ENCODE results near the gene FFAR1.

The FFAR1 gene

GRCh38 chr19:35389192-35389861 is 41.6 kb downstream of the FFAR1 start:
- ATAC-seq, result no peak
- no peak for TF ChIP-seq TCF4 (CRISPR knock-in tag; IDR thresholded peaks at IDR 0.05; ENCODE audit: borderline replicate concordance)
- TF ChIP-seq ZNF565 (CRISPR knock-in tag; conservative IDR thresholded peaks at IDR 0.05; ENCODE audit: low read depth), result no peak
- TF ChIP-seq CSRNP3 (CRISPR knock-in tag; IDR thresholded peaks at IDR 0.05), result no peak
- no peak for TF ChIP-seq TOX (CRISPR knock-in tag; IDR thresholded peaks at IDR 0.05; ENCODE audit: borderline replicate concordance)
- TF ChIP-seq, protein P1, sequence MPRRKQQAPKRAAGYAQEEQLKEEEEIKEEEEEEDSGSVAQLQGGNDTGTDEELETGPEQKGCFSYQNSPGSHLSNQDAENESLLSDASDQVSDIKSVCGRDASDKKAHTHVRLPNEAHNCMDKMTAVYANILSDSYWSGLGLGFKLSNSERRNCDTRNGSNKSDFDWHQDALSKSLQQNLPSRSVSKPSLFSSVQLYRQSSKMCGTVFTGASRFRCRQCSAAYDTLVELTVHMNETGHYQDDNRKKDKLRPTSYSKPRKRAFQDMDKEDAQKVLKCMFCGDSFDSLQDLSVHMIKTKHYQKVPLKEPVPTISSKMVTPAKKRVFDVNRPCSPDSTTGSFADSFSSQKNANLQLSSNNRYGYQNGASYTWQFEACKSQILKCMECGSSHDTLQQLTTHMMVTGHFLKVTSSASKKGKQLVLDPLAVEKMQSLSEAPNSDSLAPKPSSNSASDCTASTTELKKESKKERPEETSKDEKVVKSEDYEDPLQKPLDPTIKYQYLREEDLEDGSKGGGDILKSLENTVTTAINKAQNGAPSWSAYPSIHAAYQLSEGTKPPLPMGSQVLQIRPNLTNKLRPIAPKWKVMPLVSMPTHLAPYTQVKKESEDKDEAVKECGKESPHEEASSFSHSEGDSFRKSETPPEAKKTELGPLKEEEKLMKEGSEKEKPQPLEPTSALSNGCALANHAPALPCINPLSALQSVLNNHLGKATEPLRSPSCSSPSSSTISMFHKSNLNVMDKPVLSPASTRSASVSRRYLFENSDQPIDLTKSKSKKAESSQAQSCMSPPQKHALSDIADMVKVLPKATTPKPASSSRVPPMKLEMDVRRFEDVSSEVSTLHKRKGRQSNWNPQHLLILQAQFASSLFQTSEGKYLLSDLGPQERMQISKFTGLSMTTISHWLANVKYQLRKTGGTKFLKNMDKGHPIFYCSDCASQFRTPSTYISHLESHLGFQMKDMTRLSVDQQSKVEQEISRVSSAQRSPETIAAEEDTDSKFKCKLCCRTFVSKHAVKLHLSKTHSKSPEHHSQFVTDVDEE (CRISPR knock-in tag; IDR thresholded peaks at IDR 0.05), result no peak
- no peak for TF ChIP-seq OSR1 (CRISPR knock-in tag; IDR thresholded peaks at IDR 0.05)
- no peak for TF ChIP-seq ZC3H10 (CRISPR knock-in tag; IDR thresholded peaks at IDR 0.05)
- no peak for TF ChIP-seq ZFP30 (CRISPR knock-in tag; IDR thresholded peaks at IDR 0.05)

DNA sequence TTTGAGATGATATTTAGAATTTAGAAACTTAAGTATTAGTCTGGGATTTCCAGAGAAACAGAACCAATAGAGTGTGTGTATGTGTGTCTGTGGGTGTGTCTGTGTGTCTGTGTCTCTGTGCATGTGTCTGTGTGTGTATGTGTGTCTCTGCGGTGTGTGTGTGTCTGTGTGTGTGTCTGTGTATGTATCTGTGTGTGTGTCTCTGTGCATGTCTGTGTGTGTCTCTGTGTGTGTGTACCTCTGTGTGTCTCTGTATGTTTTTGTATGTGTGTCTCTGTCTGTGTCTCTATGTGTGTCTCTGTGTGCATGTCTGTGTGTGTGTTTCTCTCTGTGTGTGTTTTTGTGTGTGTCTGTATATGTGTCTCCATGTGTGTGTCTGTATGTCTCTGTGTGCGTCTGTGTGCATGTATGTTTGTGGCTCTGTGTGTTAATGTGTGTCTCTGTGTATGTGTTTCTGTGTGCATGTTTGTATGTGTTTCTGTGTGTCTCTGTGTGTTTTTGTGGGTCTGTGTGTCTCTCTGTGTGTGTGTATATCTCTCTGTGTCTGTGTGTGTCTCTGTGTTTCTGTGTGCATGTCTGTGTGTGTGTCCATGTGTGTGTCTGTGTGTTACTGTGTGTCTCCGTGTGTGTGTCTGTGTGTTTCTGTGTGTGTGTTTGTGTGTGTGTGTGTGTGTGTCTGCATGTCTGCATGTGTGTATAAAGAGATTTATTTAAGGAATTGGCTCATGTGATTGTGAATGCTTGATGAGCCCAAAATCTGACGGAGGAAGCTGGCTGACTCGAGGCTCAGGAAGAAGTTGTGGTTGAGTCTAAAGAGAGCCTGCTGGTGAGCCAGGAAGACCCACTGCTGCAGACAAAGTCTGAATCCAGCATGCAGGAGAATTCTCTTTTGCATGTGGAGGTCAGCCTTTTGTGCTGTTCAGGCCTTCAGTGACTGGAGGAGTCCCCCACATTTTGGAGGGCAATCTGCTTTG is 45.3 kb downstream of the FFAR1 start:
- ATAC-seq, result no peak
- TF ChIP-seq ZNF8 (CRISPR knock-in tag; IDR thresholded peaks at IDR 0.05) (no peak), GLIS3 (CRISPR knock-in tag; IDR thresholded peaks at IDR 0.05) (no peak), BACH2 (CRISPR knock-in tag; IDR thresholded peaks at IDR 0.05; ENCODE audit: borderline replicate concordance) (no peak), ESRRG (CRISPR knock-in tag; IDR thresholded peaks at IDR 0.05) (no peak), PATZ1 (CRISPR knock-in tag; IDR thresholded peaks at IDR 0.05; ENCODE audit: borderline replicate concordance) (no peak), RARB (CRISPR knock-in tag; IDR thresholded peaks at IDR 0.05) (no peak), ARNTL (CRISPR knock-in tag; IDR thresholded peaks at IDR 0.05; ENCODE audit: borderline replicate concordance, low read depth) (no peak), CSRNP3 (CRISPR knock-in tag; IDR thresholded peaks at IDR 0.05) (no peak)

- TF ChIP-seq PPARA (CRISPR knock-in tag; IDR thresholded peaks at IDR 0.05; ENCODE audit: borderline replicate concordance), result no peak
- no peak for TF ChIP-seq TOX (CRISPR knock-in tag; IDR thresholded peaks at IDR 0.05; ENCODE audit: borderline replicate concordance)
- TF ChIP-seq ZNF70 (CRISPR knock-in tag; IDR thresholded peaks at IDR 0.05), result no peak
- TF ChIP-seq CSDC2 (CRISPR knock-in tag; IDR thresholded peaks at IDR 0.05), result no peak
- ATAC-seq, result no peak
These were observed 47.9 kb downstream of the FFAR1 start for GRCh38 chr19:35395382-35396199.

All from SK-N-SH treated with all-trans-retinoic acid at 6 μM for 48 hours (cell line).